DND-41 (cell line): ENCODE measurements around the gene BTRC.
A peak's percentile ranks its signal among the peaks of the same experiment; 100 is the strongest.

Experiments used
- ATAC-seq: fragments of 200-7000 bp; cut with Tn5 transposase; 3 replicates; pipeline ENCODE4 v1.9.1; 2021; ENCODE audit warnings: low read depth; ENCODE audit not compliant: insufficient read depth
- DNase-seq: peaks from one replicate; pipeline ENCODE4 v3.0.0-alpha.2; 2020
- H2AFZ ChIP-seq: 2 replicates; pipeline ENCODE4 v1.6.0; 2012; ENCODE audit warnings: low read depth, low read length
- H3K27ac ChIP-seq: 2 replicates; pipeline ENCODE4 v1.5.1; 2012; ENCODE audit warnings: low read length, inconsistent platforms
- H3K27me3 ChIP-seq: fragments of 200-600 bp; sonication (generic); 2 replicates; pipeline ENCODE4 v1.6.0; 2012; ENCODE audit warnings: low read length, mild to moderate bottlenecking, inconsistent platforms; ENCODE audit not compliant: insufficient read depth, poor library complexity
- H3K36me3 ChIP-seq: 2 replicates; pipeline ENCODE4 v1.5.1; 2012; ENCODE audit warnings: low read length, inconsistent platforms; ENCODE audit not compliant: insufficient read depth
- H3K4me1 ChIP-seq: 2 replicates; pipeline ENCODE4 v1.5.1; 2012; ENCODE audit warnings: mild to moderate bottlenecking, low read length; ENCODE audit not compliant: insufficient read depth
- H3K4me2 ChIP-seq: 2 replicates; pipeline ENCODE4 v1.6.0; 2012; ENCODE audit warnings: mild to moderate bottlenecking, moderate library complexity, low read length, inconsistent platforms; ENCODE audit not compliant: insufficient read depth
- H3K4me3 ChIP-seq, 2 experiments: fragments of 200-600 bp in 1 of 2; shearing (Covaris generic) in 1 of 2; 2 replicates each; pipeline ENCODE4 v1.5.1; 2012 to 2016; ENCODE audit warnings: inconsistent platforms in 2 of 2, low read length in 2 of 2, mild to moderate bottlenecking in 2 of 2, low read depth in 1 of 2, moderate library complexity in 1 of 2
- H3K79me2 ChIP-seq: 2 replicates; pipeline ENCODE4 v1.6.0; 2012; ENCODE audit warnings: low read length, inconsistent platforms; ENCODE audit not compliant: insufficient read depth
- H3K9ac ChIP-seq: 2 replicates; pipeline ENCODE4 v1.6.0; 2012; ENCODE audit warnings: low read depth, mild to moderate bottlenecking, inconsistent platforms, low read length, moderate library complexity
- H3K9me3 ChIP-seq: 2 replicates; pipeline ENCODE4 v1.5.1; 2012; ENCODE audit warnings: low read length, moderate library complexity, mild to moderate bottlenecking, inconsistent platforms; ENCODE audit not compliant: insufficient read depth, severe bottlenecking
- H4K20me1 ChIP-seq: 2 replicates; pipeline ENCODE4 v1.6.0; 2012; ENCODE audit warnings: low read length; ENCODE audit not compliant: insufficient read depth
- EZH2 ChIP-seq: IDR thresholded peaks from 3 replicates; pipeline ENCODE4 v1.6.1; 2012; ENCODE audit warnings: borderline replicate concordance, low read depth, mild to moderate bottlenecking, moderate library complexity, low read length, inconsistent platforms; ENCODE audit not compliant: severe bottlenecking
- TF ChIP-seq, protein P1 (sequence below): IDR thresholded peaks from 2 replicates; pipeline ENCODE4 v1.5.1; 2012; ENCODE audit warnings: borderline replicate concordance, low read length, moderate library complexity, mild to moderate bottlenecking; ENCODE audit not compliant: poor library complexity, severe bottlenecking; ENCODE audit errors: extremely low read depth

The BTRC gene

GRCh38 chr10:101561068-101561915 lies 207.3 kb downstream of the BTRC start:
- H3K4me2 ChIP-seq = no peak overlapping the region
- no peaks in the 10 kb centered on the region for H4K20me1 ChIP-seq
- no peak overlapping the region for H3K4me3 ChIP-seq
- H3K27me3 ChIP-seq = no peaks in the 10 kb centered on the region
- TF ChIP-seq, protein P1, sequence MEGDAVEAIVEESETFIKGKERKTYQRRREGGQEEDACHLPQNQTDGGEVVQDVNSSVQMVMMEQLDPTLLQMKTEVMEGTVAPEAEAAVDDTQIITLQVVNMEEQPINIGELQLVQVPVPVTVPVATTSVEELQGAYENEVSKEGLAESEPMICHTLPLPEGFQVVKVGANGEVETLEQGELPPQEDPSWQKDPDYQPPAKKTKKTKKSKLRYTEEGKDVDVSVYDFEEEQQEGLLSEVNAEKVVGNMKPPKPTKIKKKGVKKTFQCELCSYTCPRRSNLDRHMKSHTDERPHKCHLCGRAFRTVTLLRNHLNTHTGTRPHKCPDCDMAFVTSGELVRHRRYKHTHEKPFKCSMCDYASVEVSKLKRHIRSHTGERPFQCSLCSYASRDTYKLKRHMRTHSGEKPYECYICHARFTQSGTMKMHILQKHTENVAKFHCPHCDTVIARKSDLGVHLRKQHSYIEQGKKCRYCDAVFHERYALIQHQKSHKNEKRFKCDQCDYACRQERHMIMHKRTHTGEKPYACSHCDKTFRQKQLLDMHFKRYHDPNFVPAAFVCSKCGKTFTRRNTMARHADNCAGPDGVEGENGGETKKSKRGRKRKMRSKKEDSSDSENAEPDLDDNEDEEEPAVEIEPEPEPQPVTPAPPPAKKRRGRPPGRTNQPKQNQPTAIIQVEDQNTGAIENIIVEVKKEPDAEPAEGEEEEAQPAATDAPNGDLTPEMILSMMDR = no peak
- TF ChIP-seq EZH2 = no peak
- no peaks in the 10 kb centered on the region for H3K79me2 ChIP-seq
- no peak for DNase-seq
- H3K27ac ChIP-seq = no peak overlapping the region
- no peak overlapping the region for H2AFZ ChIP-seq
- no peak for ATAC-seq
- no peaks in the 10 kb centered on the region for H3K36me3 ChIP-seq
- no peaks in the 10 kb centered on the region for H3K9me3 ChIP-seq
- no peak overlapping the region for H3K9ac ChIP-seq
- H3K4me1 ChIP-seq = peaks cover 25% of the 10 kb centered on the region

GRCh38 chr10:101562231-101562630 lies 208.3 kb downstream of the BTRC start:
- Histone ChIP-seq H3K4me1 (peaks cover 19% of the 10 kb centered on the region), H3K36me3 (no peaks in the 10 kb centered on the region), H3K27ac (no peak overlapping the region), H3K9me3 (no peaks in the 10 kb centered on the region), H3K27me3 (no peaks in the 10 kb centered on the region), H3K4me2 (no peak overlapping the region), H3K4me3 (no peak overlapping the region), H4K20me1 (no peaks in the 10 kb centered on the region), H2AFZ (no peak overlapping the region), H3K9ac (no peak overlapping the region), H3K79me2 (no peaks in the 10 kb centered on the region)
- DNase-seq (no peak), ATAC-seq (no peak)
- no peak for TF ChIP-seq EZH2
- TF ChIP-seq, protein P1 = no peak

DNA sequence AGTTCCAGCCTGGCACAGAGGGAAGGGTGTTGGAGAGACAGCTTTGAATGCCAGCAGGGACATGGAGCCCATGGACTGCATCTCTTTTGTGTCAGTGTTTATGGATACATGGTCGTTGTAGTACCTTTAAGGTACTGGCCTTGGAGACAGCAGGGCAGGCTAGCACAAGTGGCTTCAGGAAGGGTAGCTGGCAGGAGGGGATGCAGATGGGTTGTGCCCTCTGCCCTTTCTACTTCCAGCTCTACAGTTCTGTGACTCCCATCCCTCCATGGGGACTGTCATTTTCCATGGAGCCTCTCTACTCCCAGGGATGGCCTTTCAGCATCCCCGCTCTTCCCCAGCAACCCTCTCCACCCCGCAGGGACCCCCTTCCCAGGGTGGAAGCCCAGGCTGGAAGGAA lies 209.0 kb downstream of the BTRC start:
- Histone ChIP-seq H3K79me2 (no peaks in the 10 kb centered on the region), H3K27me3 (no peaks in the 10 kb centered on the region), H3K9ac (no peak overlapping the region), H3K4me2 (no peak overlapping the region), H3K9me3 (no peaks in the 10 kb centered on the region), H3K27ac (no peak overlapping the region), H3K4me3 (no peak overlapping the region), H2AFZ (no peak overlapping the region), H4K20me1 (no peaks in the 10 kb centered on the region), H3K4me1 (peaks cover 11% of the 10 kb centered on the region), H3K36me3 (no peaks in the 10 kb centered on the region)
- TF ChIP-seq, protein P1 = no peak
- no peak for TF ChIP-seq EZH2
- ATAC-seq (no peak), DNase-seq (peak; percentile 2)
